ENCODE measurements around the gene UCK2. TPM values are rescaled to one million over a fixed set of nuclear protein-coding genes. Genes with fewer than 3 reads are reported as not detected.
A peak's percentile ranks its signal among the peaks of the same experiment; 100 is the strongest.

Gene UCK2
- total RNA-seq, 1 donor from 2014 or later = 111 TPM

- peaks cover 98% of the 10 kb centered on the region for H3K79me2 ChIP-seq (ENCODE audit: insufficient read depth, low read length)
- H3K9ac ChIP-seq (ENCODE audit: low read length) = no peak overlapping the region
- no peak for FAIRE-seq
- H3K27ac ChIP-seq (ENCODE audit: low read depth, low read length) = no peak overlapping the region
- no peak for TF ChIP-seq CTCF (IDR thresholded peaks at IDR 0.05; ENCODE audit: insufficient read depth, low read depth, low read length)
- TF ChIP-seq EZH2 (IDR thresholded peaks at IDR 0.05; ENCODE audit: insufficient read depth, low read length) = no peak
- H3K4me2 ChIP-seq (ENCODE audit: low read length) = no peak overlapping the region
- peaks cover 31% of the 10 kb centered on the region for H3K4me1 Mint-ChIP-seq (ENCODE audit: low read depth, unreplicated experiment)
- no peaks in the 10 kb centered on the region for H3K9me3 ChIP-seq (ENCODE audit: insufficient read depth, low read depth, low read length)
- peaks cover 2% of the 10 kb centered on the region for H3K36me3 Mint-ChIP-seq (ENCODE audit: low read depth, unreplicated experiment)
- no peak for DNase-seq (ENCODE audit: low read depth)
- no peaks in the 10 kb centered on the region for H3K36me3 ChIP-seq (ENCODE audit: insufficient read depth, low read length)
- H3K27me3 ChIP-seq (ENCODE audit: insufficient read depth, low read length) = no peaks in the 10 kb centered on the region
- H4K20me1 ChIP-seq (ENCODE audit: insufficient read depth, low read length) = peaks cover 85% of the 10 kb centered on the region
- H3K9me3 Mint-ChIP-seq (ENCODE audit: unreplicated experiment) = no peaks in the 10 kb centered on the region
- peak overlapping the region; percentile 24 for H3K4me3 Mint-ChIP-seq (ENCODE audit: unreplicated experiment)
- no peak overlapping the region for H3K27ac Mint-ChIP-seq (ENCODE audit: unreplicated experiment)
- H2AFZ ChIP-seq (ENCODE audit: low read depth, low read length) = no peak overlapping the region
- no peak overlapping the region for H3K4me3 ChIP-seq (ENCODE audit: insufficient read depth, low read depth, low read length)
- H3K27me3 Mint-ChIP-seq (ENCODE audit: low read depth, unreplicated experiment) = no peaks in the 10 kb centered on the region
- H3K4me1 ChIP-seq (ENCODE audit: insufficient read depth, low read length) = peaks cover 3% of the 10 kb centered on the region
Measured at GRCh38 chr1:165834881-165835280, 7.5 kb downstream of the UCK2 start.

GRCh38 chr1:165836664-165837482, 9.5 kb downstream of the UCK2 start:
- Histone ChIP-seq H4K20me1 (ENCODE audit: insufficient read depth, low read length) (peaks cover 85% of the 10 kb centered on the region), H3K9ac (ENCODE audit: low read length) (no peak overlapping the region), H3K9me3 (ENCODE audit: insufficient read depth, low read depth, low read length) (no peaks in the 10 kb centered on the region), H3K27ac (ENCODE audit: low read depth, low read length) (no peak overlapping the region), H3K4me3 (ENCODE audit: insufficient read depth, low read depth, low read length) (no peak overlapping the region), H3K4me1 (ENCODE audit: insufficient read depth, low read length) (peaks cover 9% of the 10 kb centered on the region), H3K4me2 (ENCODE audit: low read length) (no peak overlapping the region), H3K27me3 (ENCODE audit: insufficient read depth, low read length) (no peaks in the 10 kb centered on the region), H3K79me2 (ENCODE audit: insufficient read depth, low read length) (peaks cover 98% of the 10 kb centered on the region), H2AFZ (ENCODE audit: low read depth, low read length) (no peak overlapping the region), H3K36me3 (ENCODE audit: insufficient read depth, low read length) (no peaks in the 10 kb centered on the region)
- no peaks in the 10 kb centered on the region for H3K9me3 Mint-ChIP-seq (ENCODE audit: unreplicated experiment)
- peaks cover 7% of the 10 kb centered on the region for H3K36me3 Mint-ChIP-seq (ENCODE audit: low read depth, unreplicated experiment)
- DNase-seq (ENCODE audit: low read depth) = no peak
- no peak for FAIRE-seq
- TF ChIP-seq EZH2 (IDR thresholded peaks at IDR 0.05; ENCODE audit: insufficient read depth, low read length) (no peak), CTCF (IDR thresholded peaks at IDR 0.05; ENCODE audit: insufficient read depth, low read depth, low read length) (no peak)
- H3K4me3 Mint-ChIP-seq (ENCODE audit: unreplicated experiment) = no peak overlapping the region
- peak overlapping the region; percentile 8 for H3K27ac Mint-ChIP-seq (ENCODE audit: unreplicated experiment)
- H3K4me1 Mint-ChIP-seq (ENCODE audit: low read depth, unreplicated experiment) = peaks cover 37% of the 10 kb centered on the region
- no peaks in the 10 kb centered on the region for H3K27me3 Mint-ChIP-seq (ENCODE audit: low read depth, unreplicated experiment)

GRCh38 chr1:165837838-165838364, 10.5 kb downstream of the UCK2 start:
- H3K27ac ChIP-seq (ENCODE audit: low read depth, low read length) = no peak overlapping the region
- no peak overlapping the region for H3K9ac ChIP-seq (ENCODE audit: low read length)
- no peaks in the 10 kb centered on the region for H3K36me3 ChIP-seq (ENCODE audit: insufficient read depth, low read length)
- peaks cover 98% of the 10 kb centered on the region for H3K79me2 ChIP-seq (ENCODE audit: insufficient read depth, low read length)
- DNase-seq (ENCODE audit: low read depth) (no peak), FAIRE-seq (no peak)
- TF ChIP-seq EZH2 (IDR thresholded peaks at IDR 0.05; ENCODE audit: insufficient read depth, low read length) (no peak), CTCF (IDR thresholded peaks at IDR 0.05; ENCODE audit: insufficient read depth, low read depth, low read length) (no peak)
- Mint-ChIP-seq H3K27ac (ENCODE audit: unreplicated experiment) (no peak overlapping the region), H3K4me1 (ENCODE audit: low read depth, unreplicated experiment) (peaks cover 45% of the 10 kb centered on the region), H3K9me3 (ENCODE audit: unreplicated experiment) (peaks cover 1% of the 10 kb centered on the region), H3K36me3 (ENCODE audit: low read depth, unreplicated experiment) (peaks cover 7% of the 10 kb centered on the region), H3K27me3 (ENCODE audit: low read depth, unreplicated experiment) (no peaks in the 10 kb centered on the region), H3K4me3 (ENCODE audit: unreplicated experiment) (no peak overlapping the region)
- H3K4me2 ChIP-seq (ENCODE audit: low read length) = no peak overlapping the region
- H3K9me3 ChIP-seq (ENCODE audit: insufficient read depth, low read depth, low read length) = no peaks in the 10 kb centered on the region
- no peak overlapping the region for H3K4me3 ChIP-seq (ENCODE audit: insufficient read depth, low read depth, low read length)
- H4K20me1 ChIP-seq (ENCODE audit: insufficient read depth, low read length) = peaks cover 86% of the 10 kb centered on the region
- no peaks in the 10 kb centered on the region for H3K27me3 ChIP-seq (ENCODE audit: insufficient read depth, low read length)
- no peak overlapping the region for H2AFZ ChIP-seq (ENCODE audit: low read depth, low read length)
- H3K4me1 ChIP-seq (ENCODE audit: insufficient read depth, low read length) = peaks cover 20% of the 10 kb centered on the region
